ENCODE measurements around the gene TMC7.

Gene TMC7

DNA sequence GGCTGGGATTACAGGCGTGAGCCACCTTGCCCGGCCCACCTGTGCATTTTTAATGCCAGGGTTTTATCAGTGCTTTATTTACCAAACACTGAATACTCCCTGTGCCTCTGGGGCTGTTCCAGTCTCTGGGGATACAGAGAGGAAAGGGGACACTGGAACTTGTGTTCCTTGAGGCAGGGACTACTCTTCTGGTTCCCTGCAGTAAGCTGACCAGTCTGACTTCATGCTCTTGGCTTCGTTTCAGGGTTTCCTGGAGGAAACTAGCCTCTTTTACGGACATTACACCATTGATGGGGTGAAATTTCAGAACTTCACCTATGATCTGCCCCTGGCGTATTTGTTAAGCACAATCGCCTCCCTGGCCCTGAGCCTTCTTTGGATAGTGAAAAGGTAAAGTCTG lies 46.2 kb downstream of the TMC7 start:
- DNase-seq (ENCODE audit: low read depth): no peak

- DNase-seq (ENCODE audit: low read depth): no peak
Observed at GRCh38 chr16:19031738-19032137, 48.0 kb downstream of the TMC7 start.

DNA sequence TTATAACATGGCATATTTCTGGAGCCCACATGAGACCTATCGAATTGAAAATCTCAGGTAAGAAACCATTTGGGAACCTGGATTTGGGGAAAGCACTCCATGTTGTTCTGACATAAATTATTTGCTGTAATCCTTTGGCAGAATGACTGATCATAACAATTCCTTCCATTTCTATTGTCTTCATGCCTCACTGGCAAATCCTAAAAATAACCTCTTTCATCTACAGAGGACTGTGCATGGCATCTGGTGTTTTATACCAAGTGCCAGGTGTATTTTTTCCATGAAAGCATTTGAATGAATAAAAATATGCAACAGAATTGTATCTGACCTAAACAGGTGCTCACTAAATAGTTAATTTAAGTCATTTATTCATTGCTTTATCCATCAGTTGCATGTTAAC lies 50.0 kb downstream of the TMC7 start:
- DNase-seq (ENCODE audit: low read depth): no peak

DNA sequence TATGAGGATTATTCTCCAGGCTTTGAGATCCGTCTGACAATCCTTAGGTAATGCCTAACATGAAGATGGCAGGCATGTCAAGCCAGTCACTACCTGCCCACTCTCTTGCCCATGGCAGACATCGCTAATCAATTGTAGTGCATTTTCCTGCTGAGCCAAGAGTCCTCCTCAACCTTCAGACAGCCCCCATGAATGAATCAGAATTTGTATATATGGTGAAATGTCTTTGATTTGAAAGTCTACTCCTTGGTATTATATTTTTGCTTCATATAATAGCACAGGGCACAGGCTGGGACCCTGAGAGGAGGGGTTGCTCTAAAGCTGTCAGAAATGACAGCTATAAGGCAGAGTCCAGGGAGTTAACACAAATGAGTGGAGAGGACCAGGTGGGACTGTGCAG lies 56.7 kb downstream of the TMC7 start:
- no peak for DNase-seq (ENCODE audit: low read depth)

- no peak for DNase-seq (ENCODE audit: low read depth)
Observed at GRCh38 chr16:19044769-19045168, 61.0 kb downstream of the TMC7 start.

DNA sequence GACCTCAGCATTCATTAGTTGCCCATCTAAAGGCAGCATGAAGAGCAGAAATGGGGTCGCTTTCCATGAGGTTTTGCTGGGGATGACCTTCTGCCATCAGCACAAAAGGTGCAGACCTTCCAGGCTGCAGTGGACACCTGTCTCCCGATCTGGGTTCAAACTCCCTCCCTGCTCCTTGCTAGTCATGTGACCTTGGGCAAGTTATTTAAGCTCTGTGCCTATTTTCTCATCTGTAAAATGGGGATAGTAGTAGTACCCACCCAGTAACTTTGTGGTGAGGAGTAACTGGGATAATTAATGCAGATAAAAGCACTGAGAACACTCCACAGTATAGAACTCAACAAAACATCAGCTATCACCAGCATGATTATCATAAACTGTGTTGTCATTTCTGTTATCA lies 62.3 kb downstream of the TMC7 start:
- DNase-seq (ENCODE audit: low read depth): no peak

DNA sequence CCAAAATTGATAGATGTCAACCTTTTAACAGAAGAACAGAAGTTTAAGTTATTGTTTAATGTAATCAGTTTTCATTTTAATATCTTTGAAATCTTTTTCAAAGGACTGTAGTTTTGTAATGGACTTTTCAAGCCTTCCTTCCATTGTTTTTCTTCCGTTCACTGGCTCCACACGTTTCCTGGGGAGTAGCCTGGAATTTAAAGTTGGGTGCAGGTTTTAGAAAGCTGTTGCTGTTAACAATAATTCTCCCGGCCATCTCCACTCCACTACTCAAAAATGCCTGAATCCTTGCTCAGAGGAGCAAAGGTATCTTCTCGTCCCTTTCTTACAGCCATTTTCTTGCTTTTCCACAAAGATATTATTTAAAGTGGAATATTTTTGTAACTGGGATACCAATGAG lies 79.0 kb downstream of the TMC7 start:
- no peak for DNase-seq (ENCODE audit: low read depth)

DNA sequence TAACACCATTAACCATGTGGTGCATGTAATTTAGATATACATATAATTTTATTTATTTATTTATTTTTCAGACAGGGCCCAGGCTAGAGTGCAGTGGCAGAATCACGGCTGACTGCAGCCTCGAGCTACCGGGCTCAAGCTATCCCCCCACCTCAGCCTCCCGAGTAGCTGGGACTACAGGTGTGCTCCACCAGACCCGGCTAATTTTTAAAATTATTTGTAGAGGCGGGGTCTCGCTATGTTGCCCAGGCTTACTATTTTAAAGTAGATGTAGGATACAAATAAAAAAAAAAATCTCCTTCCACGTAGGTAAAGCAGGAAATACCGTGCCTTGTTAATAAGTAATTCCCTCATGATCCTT lies 83.2 kb downstream of the TMC7 start:
- DNase-seq (ENCODE audit: low read depth): no peak

DNA sequence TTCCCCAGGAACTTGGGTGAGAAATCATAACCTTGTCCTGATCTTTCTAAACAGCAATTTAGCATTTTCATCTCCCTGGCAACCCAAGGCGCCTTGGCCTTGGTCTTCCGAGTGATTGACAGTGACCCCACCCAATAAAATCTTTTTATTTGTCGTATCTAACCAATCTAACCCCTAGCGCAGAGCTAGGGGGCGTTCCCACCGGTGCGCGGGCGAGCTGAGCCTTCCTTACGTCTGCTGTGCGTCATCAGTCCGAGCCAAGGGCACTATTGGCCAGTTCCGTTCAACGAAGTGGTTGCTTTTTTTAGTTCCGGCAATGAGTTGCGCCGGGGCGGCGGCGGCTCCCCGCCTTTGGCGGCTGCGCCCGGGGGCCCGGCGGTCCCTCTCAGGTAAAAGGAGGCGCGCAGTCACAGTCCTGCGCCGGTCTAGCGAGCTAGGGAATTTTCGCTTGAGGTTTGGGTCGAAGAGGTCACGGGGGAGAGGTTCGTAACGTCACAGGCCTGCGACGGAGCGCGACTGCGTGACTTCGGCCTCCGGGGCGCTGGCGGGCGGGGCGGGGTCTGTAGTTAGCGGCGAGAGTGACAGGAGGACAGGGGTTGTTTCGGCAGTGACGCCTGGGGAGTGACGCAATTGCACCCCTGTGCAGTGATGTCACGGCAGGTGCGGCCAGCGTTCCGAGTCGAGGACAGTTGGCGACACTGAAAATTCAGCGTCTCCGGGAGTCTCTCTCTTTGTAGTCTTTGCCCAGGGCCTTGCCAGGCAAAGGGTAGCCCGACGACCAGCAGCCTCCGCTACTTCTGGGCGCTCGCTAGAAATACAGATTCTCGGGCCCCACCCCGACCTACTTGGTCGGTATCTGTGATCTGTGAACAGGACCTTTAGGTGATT lies 83.9 kb downstream of the TMC7 start, which contains the start of gene COQ7:
Gene COQ7 (plus strand): TSS at position 266 of the 888 bp plus-strand sequence. CDS start 51 bp downstream, at position 317.
- peak; percentile 96 for DNase-seq (ENCODE audit: low read depth)

GRCh38 chr16:19068237-19068815 lies 84.6 kb downstream of the TMC7 start:
- no peak for DNase-seq (ENCODE audit: low read depth)

DNA sequence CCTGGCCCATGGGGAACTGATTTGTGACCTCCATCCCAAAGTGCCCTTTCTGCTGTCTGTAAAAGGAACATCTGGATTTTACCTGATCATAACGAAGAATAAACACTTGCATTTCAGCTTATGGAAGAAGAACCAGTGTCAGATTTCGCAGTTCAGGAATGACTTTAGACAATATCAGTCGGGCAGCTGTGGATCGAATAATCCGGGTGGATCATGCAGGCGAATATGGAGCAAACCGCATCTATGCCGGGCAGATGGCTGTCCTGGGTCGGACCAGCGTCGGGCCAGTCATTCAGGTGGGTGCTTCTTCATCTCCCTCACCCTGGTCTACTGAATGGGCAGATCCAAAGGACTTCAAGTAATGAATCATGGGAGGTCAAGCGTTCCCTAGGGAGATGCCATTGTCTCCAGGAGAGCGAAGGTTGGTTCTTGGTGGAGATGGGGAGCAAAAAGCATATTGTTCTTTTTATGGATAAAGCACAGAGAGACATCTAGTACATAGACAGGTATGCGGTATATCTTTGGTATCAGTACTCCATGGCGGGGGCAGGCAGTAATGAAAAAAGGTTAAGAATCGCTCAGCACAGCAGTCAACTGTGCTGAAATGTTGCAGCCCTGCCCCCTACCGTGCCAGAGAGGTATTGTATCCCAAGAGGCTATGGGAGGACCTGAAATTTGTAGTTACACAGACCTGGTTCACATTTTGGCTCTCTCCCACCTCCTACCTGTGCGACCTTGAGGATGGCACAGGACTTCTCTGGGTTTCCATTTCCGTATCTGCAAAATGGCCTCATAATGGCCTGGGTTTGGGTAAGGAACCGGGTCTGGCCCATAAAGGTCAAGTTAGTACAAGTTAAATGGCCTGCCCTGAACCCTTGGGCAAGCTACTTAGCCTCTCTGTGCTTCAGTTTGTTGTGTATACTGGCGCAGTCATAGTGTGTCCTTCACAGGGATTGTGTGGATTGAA lies 88.4 kb downstream of the TMC7 start:
- DNase-seq (ENCODE audit: low read depth): peak; percentile 32

- DNase-seq (ENCODE audit: low read depth): no peak
Observed at GRCh38 chr16:19073344-19073743, 89.6 kb downstream of the TMC7 start.

DNA sequence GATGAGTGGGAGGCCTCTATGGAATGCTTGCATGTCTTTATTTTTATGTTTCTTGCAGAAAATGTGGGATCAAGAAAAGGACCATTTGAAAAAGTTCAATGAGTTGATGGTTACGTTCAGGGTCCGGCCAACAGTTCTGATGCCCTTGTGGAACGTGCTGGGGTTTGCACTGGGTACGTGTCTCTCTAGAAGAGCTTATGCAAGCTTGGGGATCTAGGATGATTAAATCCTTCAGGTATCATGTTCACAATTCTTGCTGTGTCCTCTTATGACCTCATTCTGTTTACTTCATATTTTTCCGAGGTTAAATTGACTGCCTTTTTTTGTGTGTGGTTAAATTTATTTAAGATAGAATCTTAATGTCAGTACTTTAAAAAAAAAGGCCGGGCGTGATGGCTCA lies 90.1 kb downstream of the TMC7 start:
- DNase-seq (ENCODE audit: low read depth): no peak

GRCh38 chr16:19075511-19075910 lies 91.8 kb downstream of the TMC7 start:
- no peak for DNase-seq (ENCODE audit: low read depth)

DNA sequence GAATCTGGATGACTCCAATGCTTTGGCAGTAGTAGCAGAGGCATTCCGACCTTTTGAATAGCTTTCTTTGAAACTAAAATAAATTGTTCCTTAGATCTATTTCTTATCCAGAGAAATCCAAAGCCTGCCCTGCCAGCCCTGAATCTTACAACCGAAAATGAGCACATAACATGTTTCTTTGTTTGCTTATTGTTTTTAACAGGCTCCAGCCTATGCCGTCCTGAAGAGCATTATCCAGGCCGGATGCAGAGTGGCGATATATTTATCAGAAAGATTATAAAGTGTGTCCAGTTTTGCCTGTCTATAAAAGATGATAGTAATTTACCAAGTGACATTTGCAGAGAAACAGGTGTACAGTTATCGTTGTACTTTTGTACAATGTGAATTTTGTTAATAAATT lies 94.1 kb downstream of the TMC7 start:
- no peak for DNase-seq (ENCODE audit: low read depth)

DNA sequence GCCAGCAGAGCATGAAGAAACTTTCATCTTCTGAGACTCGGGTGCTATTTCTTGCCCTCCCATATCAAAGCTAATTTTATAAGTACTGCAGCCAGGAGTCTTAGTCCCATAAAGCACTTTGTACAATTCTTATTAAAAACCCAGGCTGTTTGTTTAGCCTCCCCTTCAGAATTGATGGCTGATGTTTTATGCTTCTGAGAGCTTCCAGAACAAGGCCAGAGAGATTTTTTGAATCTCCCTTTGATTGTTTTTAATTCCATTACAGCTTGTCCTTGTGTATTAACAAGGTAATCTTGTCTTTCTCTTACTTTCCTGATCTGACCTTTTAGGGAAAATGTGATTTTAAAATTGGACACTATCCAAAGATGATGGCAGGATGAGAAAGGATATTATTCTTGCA lies 99.9 kb downstream of the TMC7 start:
- no peak for DNase-seq (ENCODE audit: low read depth)

GRCh38 chr16:19084139-19084538 lies 100.4 kb downstream of the TMC7 start:
- DNase-seq (ENCODE audit: low read depth): no peak

- no peak for DNase-seq (ENCODE audit: low read depth)
Observed at GRCh38 chr16:19084879-19085278, 101.1 kb downstream of the TMC7 start.

DNA sequence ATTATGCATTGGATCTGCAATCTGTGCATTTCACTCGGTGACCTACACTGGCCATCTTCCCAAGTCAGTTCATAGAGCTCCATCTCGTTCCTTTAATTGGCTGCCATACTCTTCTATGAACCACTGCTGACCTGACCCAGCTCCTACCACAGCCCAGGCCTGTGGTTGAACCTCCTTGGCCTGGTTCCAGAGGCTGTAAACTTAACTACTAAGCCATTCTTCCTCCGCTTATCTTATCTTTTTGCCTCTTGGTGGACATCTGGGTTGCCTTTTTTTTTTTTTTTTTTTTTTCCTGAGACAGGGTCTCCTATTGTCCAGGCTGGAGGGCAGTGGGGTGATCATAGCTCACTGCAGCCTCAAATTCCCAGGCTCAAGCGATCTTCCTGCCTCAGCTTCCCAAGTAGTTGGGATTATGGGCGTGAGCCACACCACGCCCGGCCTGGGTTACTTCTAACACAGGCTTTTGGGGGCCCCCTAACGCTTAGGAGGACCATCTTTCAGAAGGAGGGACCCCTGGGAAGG lies 102.0 kb downstream of the TMC7 start:
- no peak for DNase-seq (ENCODE audit: low read depth)

DNA sequence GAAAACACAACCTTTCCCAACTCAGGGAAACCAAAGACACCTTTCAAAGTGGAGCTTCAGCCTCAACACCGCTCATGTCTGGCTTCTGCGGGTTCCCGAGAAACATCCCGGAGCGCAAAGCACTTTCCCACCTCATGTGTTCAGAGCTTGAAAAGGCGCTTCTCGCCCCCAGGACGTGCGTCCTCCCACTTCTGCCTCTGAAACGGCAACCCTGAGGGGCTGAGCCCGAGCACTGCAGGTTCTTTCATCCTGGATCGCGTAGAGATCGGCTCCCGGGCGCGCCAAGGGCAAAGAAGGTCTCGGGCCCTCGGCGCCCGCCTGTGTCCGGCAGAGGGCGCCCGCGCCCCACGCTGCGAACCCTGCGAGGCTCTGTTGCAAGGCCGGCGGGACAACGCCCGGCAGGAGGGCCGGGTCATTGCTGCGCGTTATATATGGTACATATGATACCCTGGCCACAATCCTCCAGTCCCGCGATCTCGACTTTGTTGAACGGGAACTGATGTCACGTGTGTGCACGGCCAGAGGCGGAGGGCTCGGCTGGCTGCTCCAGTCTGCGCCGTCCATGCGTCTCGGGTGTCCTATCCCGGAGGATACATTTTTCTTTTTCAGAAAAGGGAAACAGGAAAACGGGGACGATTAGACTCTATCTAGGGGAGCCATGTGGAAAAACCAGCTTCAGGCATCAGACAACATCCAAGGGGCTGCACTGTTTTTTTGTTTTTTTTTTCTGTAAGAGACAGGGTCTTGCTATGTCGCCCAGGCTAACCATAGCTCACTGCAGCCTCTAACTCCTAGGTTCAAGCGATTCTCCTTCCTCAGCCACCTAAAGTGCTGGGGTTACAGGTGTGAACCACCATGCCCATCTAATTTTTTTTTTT lies 102.8 kb downstream of the TMC7 start:
- peak; percentile 47 for DNase-seq (ENCODE audit: low read depth)

GRCh38 chr16:19088341-19088916 lies 104.7 kb downstream of the TMC7 start:
- no peak for DNase-seq (ENCODE audit: low read depth)

Measured in stimulated activated CD8-positive, alpha-beta memory T cell treated with anti-CD3 and anti-CD28 coated beads, Interleukin-12 subunit alpha, Interleukin-12 subunit beta, amount 100 ng/mL, for 1 hour (primary cell).